Activated naive CD4-positive, alpha-beta T cell treated with anti-CD3 and anti-CD28 coated beads, Interleukin-2, amount 50 U/mL, for 16 hours (primary cell): ENCODE data around the gene MBD6.

Experiments used
- DNase-seq: peaks from one replicate; pipeline ENCODE4 v3.0.0-alpha.2; 2020

Gene MBD6

GRCh38 chr12:57528831-57529555 lies 6.4 kb downstream of the MBD6 start:
- DNase-seq: no peak

DNA sequence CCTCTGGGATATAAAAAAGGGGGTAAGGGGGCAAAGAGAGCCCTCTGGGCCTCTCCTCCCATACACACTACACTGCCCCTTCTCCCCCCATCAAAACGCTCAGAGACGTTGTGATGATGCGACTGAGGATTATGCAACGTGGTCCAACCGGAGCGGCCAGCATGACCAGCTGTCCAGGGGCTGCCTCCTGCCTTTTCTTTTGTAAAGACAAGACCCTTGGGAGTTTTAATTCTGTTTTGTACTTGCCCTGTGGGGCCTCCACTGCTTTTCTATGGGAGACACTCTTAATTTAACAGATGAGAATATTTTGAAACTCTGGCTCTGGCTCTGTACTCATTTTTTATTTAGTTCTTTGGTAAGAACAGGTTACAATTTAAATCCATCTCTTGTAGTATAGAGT lies 7.2 kb downstream of the MBD6 start:
- DNase-seq: no peak

DNA sequence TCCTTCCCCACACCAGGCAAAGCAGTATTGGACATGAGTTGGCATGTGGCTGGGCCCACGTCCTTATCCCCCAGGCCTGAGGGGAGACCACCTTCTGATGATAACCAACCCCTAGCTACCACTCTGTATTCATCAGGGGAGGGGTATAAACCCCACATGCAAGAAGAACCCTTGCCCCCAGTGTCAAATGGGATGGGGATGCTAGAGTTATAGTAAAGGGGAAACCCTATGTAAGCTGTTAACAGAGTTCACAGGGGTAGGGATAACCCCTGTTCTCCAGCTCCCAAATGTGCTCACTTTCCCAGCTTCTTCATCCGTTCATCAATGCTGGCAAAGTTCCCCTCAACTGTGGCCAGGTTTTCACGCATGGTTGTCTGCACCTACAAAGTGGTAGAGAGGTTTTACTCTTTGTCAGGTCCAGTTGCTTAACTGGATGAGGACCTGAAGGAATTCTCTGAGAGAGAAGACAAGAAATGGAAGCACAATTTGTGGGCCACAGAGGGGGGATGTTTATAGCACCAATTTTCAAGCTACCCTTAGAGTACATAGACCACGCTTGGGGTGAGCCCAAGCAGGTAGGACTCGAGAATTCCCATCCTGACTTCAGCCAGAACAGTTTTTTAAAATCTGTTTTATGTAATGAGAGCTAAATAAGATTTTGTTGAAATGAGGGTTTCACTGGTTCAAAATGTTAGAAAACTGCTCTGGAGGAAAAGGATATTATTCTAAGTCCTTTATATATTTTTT lies 7.9 kb downstream of the MBD6 start:
- no peak for DNase-seq

GRCh38 chr12:57531836-57532235 lies 9.2 kb downstream of the MBD6 start:
- DNase-seq: no peak

GRCh38 chr12:57533108-57533507 lies 10.5 kb downstream of the MBD6 start:
- DNase-seq: no peak

DNA sequence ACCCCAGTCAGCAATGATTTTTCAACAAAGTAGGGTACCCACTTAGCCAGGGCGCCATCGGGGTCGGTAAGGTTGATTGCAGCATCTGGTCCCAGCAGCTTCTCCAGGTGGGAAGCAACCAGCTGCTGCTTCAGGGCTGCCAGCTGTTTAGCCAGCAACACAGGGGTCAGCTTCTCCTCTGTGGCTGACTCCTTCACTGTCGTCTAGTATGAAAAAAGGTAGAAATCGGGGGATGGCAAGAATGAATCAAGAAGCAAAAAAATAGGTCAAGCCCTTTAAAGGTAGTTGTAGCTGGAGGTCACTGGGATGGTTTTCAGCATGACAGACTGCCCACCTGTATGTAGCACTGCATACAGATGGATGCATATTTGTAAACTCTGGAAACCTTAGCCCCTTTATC lies 11.6 kb downstream of the MBD6 start:
- DNase-seq: no peak

GRCh38 chr12:57534991-57535543 lies 12.4 kb downstream of the MBD6 start:
- no peak for DNase-seq

DNA sequence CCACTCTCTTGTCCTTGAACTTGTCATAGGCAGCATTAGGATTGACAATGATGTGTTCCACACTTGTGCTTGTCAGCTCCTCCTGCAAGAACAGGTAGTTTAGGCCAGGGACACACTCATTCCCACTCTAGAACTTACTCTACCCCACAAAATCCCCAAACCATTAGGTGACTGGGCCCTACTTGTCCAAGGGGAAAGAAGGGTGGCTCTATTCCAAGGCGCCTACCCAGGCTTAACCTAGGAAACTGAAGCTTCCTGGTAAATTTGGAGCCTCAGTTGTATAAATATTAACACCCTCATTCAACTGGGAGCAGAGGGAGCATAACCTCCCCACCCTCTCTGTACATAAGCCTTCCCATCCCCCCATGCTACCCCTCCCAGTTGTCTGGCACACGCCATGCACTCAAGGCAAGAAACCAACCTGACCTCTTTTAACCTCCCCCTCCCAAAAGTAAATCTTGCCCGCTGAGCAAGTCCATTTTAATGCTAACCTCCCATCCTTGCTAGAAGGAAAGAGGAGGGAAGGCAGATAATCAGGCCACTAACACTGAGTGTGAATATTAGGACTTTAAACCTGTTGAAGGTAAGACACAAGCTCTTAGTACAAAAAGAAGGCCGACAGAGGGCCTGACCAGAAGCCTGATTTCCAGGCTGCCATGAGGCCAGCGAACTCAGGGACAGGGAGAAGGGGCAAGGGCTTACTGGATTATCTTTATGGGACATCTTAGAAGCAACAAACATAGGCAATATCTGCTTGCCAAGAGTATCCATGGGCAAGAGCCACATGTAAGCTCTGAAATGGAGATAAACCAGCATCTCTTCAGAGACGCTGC lies 13.4 kb downstream of the MBD6 start:
- DNase-seq: no peak

DNA sequence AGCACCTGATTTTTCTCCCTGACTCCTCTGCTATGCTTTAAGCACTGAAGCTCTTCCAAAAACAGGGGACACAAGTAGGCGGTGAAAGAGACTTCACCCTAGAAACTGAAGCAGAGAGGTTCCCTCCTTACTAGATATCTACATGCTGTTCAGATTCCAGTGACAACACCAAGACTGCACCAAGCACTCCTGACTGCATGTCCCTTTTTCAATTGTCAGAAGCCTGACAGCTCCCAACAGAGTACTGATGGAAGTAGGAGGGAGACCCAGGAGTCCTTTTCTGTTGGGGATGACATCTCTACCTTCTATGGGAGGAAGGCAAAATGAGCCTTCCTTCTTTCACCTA lies 13.9 kb downstream of the MBD6 start:
- DNase-seq: no peak

GRCh38 chr12:57539134-57539768 lies 16.6 kb downstream of the MBD6 start:
- no peak for DNase-seq

DNA sequence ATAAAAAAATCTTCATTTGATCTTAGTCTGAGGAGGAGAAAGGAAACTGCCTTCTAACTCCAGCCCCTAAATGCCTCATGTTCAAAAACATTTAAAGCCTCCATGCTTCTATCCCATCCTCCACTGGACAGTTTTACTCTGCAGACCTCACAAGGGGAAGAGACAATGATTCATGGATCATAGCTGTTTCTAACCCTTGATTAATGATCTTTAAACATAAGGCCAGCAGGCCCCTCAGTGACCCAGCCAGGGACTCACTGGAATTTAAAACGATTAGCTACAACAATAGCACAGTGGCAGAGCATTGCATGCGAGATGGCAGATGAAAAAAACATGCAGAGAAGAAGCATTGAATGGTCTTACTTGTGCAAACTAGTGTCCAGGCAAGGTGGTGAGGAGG lies 18.4 kb downstream of the MBD6 start:
- no peak for DNase-seq

GRCh38 chr12:57541717-57542116 lies 19.1 kb downstream of the MBD6 start:
- no peak for DNase-seq

DNA sequence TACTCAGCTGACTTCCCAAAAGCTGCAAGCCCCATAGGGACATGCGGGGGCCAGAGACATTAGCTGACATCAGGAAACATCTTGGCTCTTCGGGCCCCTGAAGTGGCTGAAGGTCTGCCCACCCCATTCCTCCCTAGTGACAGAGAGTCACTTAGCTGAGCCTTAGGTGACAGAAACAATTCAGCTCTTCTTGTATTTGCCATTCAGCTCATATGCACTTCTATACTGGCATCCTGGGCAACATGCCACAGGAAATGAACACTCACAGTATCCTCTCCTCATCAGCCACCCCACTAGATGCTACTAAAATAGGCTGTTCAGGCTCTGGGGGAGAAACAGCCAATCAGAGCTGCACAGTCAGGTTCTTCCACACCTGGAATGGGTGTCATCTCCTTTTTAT lies 21.0 kb downstream of the MBD6 start:
- DNase-seq: no peak

GRCh38 chr12:57545809-57546437 lies 23.3 kb downstream of the MBD6 start:
- no peak for DNase-seq

DNA sequence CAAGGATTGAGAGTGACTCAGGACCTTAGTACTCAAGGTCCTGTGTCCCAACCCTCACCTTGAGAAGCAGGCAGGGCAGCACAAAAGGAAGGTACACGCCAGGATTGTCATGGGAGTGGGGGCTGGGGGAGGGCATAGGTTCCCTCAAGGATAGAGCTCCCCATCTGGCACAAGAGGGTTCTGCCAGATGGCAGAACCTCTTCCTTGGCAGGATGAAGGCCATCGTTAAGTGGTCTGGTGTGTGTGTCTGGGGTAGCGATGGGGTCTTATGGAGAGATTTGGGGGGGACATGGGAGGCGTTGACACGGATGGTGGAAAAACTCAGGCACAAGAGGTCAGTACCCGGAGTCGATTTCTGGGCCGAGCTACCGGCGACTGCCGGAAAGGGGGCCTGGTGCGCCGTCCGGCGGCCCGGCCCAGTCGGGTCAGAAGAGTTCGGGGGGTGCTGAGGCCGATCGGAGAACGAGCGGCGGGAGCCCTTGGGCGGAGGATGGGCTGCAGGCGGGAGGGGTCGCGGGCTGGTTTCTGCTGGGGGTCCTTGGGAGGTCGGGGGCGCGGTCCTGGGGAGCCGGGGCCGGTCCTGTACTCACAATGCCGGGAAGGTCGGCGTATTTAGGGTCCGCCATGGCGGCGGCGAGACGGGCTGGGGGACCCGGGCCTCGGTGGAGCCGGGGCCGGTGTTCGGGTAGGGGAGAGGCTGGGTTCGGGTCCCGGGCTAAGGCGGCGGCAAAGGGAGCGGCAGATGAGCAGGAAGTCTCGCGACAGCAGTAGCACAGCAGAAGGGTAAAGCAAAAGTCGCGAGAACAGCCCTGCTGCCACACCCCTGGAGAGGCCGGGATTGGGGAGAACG lies 24.0 kb downstream of the MBD6 start, which contains the start of gene DCTN2:
TSS of gene DCTN2 (minus strand) at position 755 of the 850 bp plus-strand sequence. CDS start at position 626, 129 bp downstream.
- peak; percentile 94 for DNase-seq

- no peak for DNase-seq
Measured at GRCh38 chr12:57547288-57548012, 24.8 kb downstream of the MBD6 start.

- no peak for DNase-seq
Measured at GRCh38 chr12:57548013-57548315, 25.3 kb downstream of the MBD6 start.

DNA sequence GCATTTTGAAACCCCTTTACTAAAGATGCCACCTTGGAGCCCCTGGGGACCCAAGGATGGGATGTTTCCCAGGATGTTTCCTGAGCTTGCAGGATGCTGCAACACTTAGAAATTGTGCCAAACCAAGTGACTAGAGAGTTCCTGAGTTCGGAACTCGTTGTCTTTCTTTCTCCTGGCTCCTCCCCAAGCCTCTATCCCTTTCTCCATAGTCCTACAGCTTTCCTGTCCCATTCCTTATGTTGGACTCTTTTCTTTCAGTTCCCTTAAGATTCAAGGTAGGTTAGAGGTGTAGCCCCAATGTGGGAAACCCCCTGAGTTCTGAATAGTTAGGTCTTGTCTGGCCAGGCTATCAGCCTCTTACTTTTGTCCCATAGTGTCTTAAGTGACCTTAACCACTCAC lies 25.9 kb downstream of the MBD6 start:
- no peak for DNase-seq

DNA sequence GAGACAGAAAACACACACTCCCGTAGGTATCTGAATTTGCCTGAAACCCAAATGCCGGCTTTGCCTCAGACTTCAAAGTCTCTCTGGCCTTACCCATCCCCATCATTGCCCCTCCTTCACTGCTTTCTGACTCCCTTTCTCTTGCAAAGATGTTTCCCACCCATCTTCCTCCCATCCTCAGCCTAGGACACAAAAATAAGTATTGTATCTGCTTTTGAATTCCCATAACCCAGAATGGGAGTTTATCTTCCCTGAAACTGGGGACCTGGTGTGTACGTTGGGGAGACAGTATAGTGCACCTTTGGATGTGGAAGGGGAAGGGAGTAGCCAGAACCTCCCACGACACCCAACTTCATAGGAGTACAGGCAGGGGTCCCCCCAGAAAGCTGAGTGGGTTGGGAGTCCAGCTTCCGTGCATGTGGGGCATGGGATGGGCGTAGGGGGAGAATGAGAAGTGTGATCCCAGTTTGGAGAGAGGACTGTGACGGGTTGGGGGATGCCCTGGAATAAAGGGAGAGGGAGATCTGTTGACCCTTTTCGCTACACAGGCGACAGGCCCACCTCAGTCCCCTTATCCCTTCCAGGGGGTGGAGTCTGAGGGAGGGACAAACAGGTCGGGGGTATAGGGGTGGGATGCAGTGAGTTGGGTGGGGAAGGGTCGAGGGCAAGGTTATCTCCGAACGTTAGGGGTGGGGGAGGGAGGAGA lies 26.7 kb downstream of the MBD6 start:
- no peak for DNase-seq
